RCC 7860 (cell line): Measurements from ENCODE around the gene PKN3.

ENCODE experiments used
- DNase-seq: peaks from one replicate; pipeline ENCODE4 v3.0.0-alpha.2; 2015; ENCODE audit warnings: low spot score
- FAIRE-seq: peaks from 2 replicates; lab custom pipeline; 2012; peaks lifted over from hg19 to GRCh38; lab: Jason Lieb, UNC

Gene PKN3

GRCh38 chr9:128715436-128715750 is 13.1 kb downstream of the PKN3 start:
- no peak for DNase-seq
- no peak for FAIRE-seq

GRCh38 chr9:128716581-128717254 is 14.4 kb downstream of the PKN3 start:
- FAIRE-seq (no peak), DNase-seq (no peak)

- FAIRE-seq, result no peak
- no peak for DNase-seq
Measured at GRCh38 chr9:128718047-128718446, 15.7 kb downstream of the PKN3 start.

GRCh38 chr9:128718475-128718874 is 16.2 kb downstream of the PKN3 start:
- no peak for FAIRE-seq
- DNase-seq, result no peak

- FAIRE-seq, result no peak
- DNase-seq, result no peak
Measured at GRCh38 chr9:128719919-128720605, 17.8 kb downstream of the PKN3 start.

GRCh38 chr9:128720841-128721486 is 18.7 kb downstream of the PKN3 start:
- FAIRE-seq, result no peak

GRCh38 chr9:128721487-128722010 is 19.2 kb downstream of the PKN3 start:
- DNase-seq (no peak), FAIRE-seq (no peak)

More at GRCh38 chr9:128720841-128721486, 18.7 kb downstream of the PKN3 start:
- no peak for DNase-seq

- DNase-seq (no peak), FAIRE-seq (no peak)
Measured at GRCh38 chr9:128722380-128723351, 20.4 kb downstream of the PKN3 start.

- DNase-seq (no peak), FAIRE-seq (no peak)
Measured at GRCh38 chr9:128723352-128723865, 21.1 kb downstream of the PKN3 start.

GRCh38 chr9:128723866-128724743 is 21.8 kb downstream of the PKN3 start, which contains the start of gene ZDHHC12:
Gene ZDHHC12 (minus strand): TSS chr9:128724127. CDS start chr9:128724093, 34 bp downstream.
- DNase-seq, result peak; percentile 98

GRCh38 chr9:128724744-128725211 is 22.5 kb downstream of the PKN3 start:
- FAIRE-seq (peak; percentile 78), DNase-seq (peak; percentile 69)

More at GRCh38 chr9:128723866-128724743, 21.8 kb downstream of the PKN3 start, which contains the start of gene ZDHHC12:
- FAIRE-seq, result peak; percentile 87

GRCh38 chr9:128727640-128728248 is 25.4 kb downstream of the PKN3 start:
- DNase-seq (no peak), FAIRE-seq (no peak)

GRCh38 chr9:128728298-128728697 is 26.0 kb downstream of the PKN3 start:
- DNase-seq (no peak), FAIRE-seq (no peak)

GRCh38 chr9:128729302-128729701 is 27.0 kb downstream of the PKN3 start:
- FAIRE-seq (no peak), DNase-seq (no peak)

GRCh38 chr9:128729766-128730517 is 27.6 kb downstream of the PKN3 start:
- no peak for FAIRE-seq
- no peak for DNase-seq

- DNase-seq, result no peak
- no peak for FAIRE-seq
Measured at GRCh38 chr9:128731093-128731492, 28.8 kb downstream of the PKN3 start.

GRCh38 chr9:128731691-128732090 is 29.4 kb downstream of the PKN3 start:
- no peak for DNase-seq
- no peak for FAIRE-seq

- FAIRE-seq, result no peak
Measured at GRCh38 chr9:128732576-128732975, 30.3 kb downstream of the PKN3 start.

More at GRCh38 chr9:128732576-128732975, 30.3 kb downstream of the PKN3 start:
- DNase-seq, result no peak
